Measurements from ENCODE around the gene SORCS3. TPM values are rescaled to one million over a fixed set of nuclear protein-coding genes. Genes with fewer than 3 reads are reported as not detected.

SORCS3 gene
- total RNA-seq, 1 experiment from 2014 or later: 0.04 TPM

DNA sequence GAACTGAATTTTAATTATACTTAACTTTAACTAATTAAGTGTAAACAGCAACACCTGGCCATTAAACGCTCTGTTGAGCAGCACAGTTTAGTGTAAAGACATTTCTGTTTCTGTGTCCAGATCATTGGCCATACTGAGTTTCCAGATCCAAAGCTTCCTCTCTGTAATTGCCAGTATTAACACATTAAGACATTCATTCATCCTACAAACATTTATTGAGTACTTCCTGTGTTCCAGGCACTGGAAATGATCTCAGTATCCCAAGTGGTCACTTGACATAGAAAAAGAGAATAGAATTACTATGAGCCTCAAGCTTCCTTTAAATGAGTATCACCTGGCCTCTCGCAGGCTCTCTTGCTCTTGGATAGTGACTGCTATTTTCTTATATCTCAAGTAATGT lies 618.1 kb downstream of the SORCS3 start:
- Mint-ChIP-seq H3K27me3 (ENCODE audit: low read depth) (no peaks in the 10 kb centered on the region), H3K27ac (no peak overlapping the region), H3K4me1 (peaks cover 5 to 8% of the 10 kb centered on the region in 2 experiments), H3K36me3 (ENCODE audit: insufficient read depth in 1 of 3, low read depth in 3 of 3) (no peaks in the 10 kb centered on the region), H3K4me3 (no peak overlapping the region), H3K9me3 (no peaks in the 10 kb centered on the region)
- Histone ChIP-seq H2AFZ (ENCODE audit: low read length) (no peak overlapping the region), H3K27me3 (ENCODE audit: insufficient read depth, low read length) (no peaks in the 10 kb centered on the region), H4K91ac (ENCODE audit: insufficient read length, low read depth, low read length) (no peak overlapping the region), H3K27ac (ENCODE audit: insufficient read length, low read depth, low read length) (no peak overlapping the region), H3K79me1 (ENCODE audit: insufficient read depth, low read depth, low read length, poor library complexity, severe bottlenecking) (no peaks in the 10 kb centered on the region), H3K4me1 (ENCODE audit: insufficient read depth, low read length) (no peaks in the 10 kb centered on the region), H2BK12ac (ENCODE audit: insufficient read length, low read depth, low read length) (no peak overlapping the region), H3T11ph (ENCODE audit: low read length) (no peak overlapping the region), H3K23me2 (ENCODE audit: insufficient read length, low read depth, low read length, poor library complexity, severe bottlenecking) (no peaks in the 10 kb centered on the region), H3K23ac (ENCODE audit: insufficient read length, low read depth, low read length) (no peak overlapping the region), H4K8ac (replicated peaks; ENCODE audit: insufficient read length, low read depth, low read length) (no peak overlapping the region), H2AK5ac (ENCODE audit: insufficient read length, low read length) (no peak overlapping the region), H3K9ac (ENCODE audit: extremely low read depth, insufficient read length, low read length) (no peak overlapping the region), H4K5ac (ENCODE audit: insufficient read length, low read depth, low read length) (no peak overlapping the region), H3K79me2 (ENCODE audit: insufficient read depth, low read length) (no peaks in the 10 kb centered on the region), H3K9me3 (ENCODE audit: control insufficient read depth, low read depth, low read length) (no peaks in the 10 kb centered on the region), H3K14ac (ENCODE audit: insufficient read depth, low read length) (no peak overlapping the region), H3K18ac (ENCODE audit: insufficient read length, low read depth, low read length) (no peak overlapping the region), H3K4ac (ENCODE audit: low read depth, low read length) (no peak overlapping the region), H2BK20ac (ENCODE audit: low read depth, low read length, poor library complexity, severe bottlenecking) (no peak overlapping the region), H3K56ac (ENCODE audit: insufficient read length, low read depth, low read length) (no peak overlapping the region), H3K4me2 (ENCODE audit: insufficient read depth, insufficient read length, low read length) (no peak overlapping the region), H4K20me1 (ENCODE audit: control insufficient read depth, insufficient read depth, insufficient read length) (no peaks in the 10 kb centered on the region), H2BK120ac (ENCODE audit: low read depth, low read length, poor library complexity, severe bottlenecking) (no peak overlapping the region), H2BK15ac (ENCODE audit: low read depth, low read length) (no peak overlapping the region), H2BK5ac (ENCODE audit: insufficient read length, low read length) (no peak overlapping the region)
- TF ChIP-seq, protein P1, sequence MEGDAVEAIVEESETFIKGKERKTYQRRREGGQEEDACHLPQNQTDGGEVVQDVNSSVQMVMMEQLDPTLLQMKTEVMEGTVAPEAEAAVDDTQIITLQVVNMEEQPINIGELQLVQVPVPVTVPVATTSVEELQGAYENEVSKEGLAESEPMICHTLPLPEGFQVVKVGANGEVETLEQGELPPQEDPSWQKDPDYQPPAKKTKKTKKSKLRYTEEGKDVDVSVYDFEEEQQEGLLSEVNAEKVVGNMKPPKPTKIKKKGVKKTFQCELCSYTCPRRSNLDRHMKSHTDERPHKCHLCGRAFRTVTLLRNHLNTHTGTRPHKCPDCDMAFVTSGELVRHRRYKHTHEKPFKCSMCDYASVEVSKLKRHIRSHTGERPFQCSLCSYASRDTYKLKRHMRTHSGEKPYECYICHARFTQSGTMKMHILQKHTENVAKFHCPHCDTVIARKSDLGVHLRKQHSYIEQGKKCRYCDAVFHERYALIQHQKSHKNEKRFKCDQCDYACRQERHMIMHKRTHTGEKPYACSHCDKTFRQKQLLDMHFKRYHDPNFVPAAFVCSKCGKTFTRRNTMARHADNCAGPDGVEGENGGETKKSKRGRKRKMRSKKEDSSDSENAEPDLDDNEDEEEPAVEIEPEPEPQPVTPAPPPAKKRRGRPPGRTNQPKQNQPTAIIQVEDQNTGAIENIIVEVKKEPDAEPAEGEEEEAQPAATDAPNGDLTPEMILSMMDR (conservative IDR thresholded peaks at IDR 0.05): no peak
- no peak for DNase-seq
- WGBS (ENCODE audit: extremely low coverage, insufficient read length, low lambda C conversion rate): no CpG with 5 or more reads among the region's 2 CpGs

Data from H9 (cell line).